Globus pallidus (tissue), 1 donor: ENCODE data around the gene SCARB1.
A peak's percentile ranks its signal among the peaks of the same experiment; 100 is the strongest.
"Not testable (repeated sequence)": the region's sequence is repeated elsewhere in the genome, so short reads cannot be mapped to it uniquely, and the experiment has no call there.

Experiments used
- DNase-seq: peaks from one replicate; pipeline ENCODE4 v3.0.0-alpha.2; 2015; ENCODE audit warnings: low spot score

Gene SCARB1, protein sequence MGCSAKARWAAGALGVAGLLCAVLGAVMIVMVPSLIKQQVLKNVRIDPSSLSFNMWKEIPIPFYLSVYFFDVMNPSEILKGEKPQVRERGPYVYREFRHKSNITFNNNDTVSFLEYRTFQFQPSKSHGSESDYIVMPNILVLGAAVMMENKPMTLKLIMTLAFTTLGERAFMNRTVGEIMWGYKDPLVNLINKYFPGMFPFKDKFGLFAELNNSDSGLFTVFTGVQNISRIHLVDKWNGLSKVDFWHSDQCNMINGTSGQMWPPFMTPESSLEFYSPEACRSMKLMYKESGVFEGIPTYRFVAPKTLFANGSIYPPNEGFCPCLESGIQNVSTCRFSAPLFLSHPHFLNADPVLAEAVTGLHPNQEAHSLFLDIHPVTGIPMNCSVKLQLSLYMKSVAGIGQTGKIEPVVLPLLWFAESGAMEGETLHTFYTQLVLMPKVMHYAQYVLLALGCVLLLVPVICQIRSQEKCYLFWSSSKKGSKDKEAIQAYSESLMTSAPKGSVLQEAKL

DNA sequence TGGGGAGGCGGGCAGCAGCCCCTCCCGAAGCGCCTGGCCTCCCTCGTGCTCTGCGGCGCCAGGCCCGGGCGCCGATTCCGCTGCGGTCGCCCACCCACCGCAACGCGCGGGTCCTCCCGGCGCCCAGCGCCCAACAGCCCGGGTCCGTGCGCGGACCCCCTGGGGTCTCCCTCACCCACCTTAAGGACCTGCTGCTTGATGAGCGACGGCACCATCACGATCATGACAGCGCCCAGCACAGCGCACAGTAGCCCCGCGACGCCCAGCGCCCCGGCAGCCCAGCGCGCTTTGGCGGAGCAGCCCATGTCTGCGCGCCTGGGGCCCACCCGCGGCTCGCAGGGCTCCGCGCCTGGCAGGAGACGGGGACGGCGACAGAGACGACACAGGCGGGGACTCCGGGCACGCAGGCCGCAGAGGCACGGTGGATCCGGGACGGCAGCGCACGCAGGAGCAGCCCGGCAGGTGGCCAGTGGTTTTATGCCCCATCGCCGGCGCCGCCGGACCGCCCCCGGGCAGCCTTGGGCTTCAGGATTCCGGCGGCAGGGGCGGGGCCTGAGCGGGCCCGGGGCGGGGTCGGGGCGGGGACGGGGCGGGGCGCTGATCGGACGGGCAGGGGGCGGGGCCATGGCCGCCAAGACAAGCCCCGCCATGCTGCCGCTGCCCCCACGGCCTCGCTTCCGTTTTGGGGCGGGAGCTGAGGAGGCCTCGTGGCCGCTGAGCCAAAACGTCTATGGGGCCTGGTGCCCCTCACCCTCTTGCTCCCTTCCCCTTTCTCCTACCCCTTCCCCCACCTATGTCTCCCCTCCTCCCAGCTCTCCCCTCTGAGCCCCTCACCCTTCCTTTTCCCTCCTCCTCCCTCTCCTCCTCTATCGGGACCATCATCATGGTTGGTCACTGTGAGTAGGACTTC lies at the start of gene SCARB1:
Gene SCARB1 (minus strand): TSS at position 449 of the 910 bp plus-strand sequence. CDS start 144 bp downstream, at position 305.
- peak; percentile 86 for DNase-seq

DNA sequence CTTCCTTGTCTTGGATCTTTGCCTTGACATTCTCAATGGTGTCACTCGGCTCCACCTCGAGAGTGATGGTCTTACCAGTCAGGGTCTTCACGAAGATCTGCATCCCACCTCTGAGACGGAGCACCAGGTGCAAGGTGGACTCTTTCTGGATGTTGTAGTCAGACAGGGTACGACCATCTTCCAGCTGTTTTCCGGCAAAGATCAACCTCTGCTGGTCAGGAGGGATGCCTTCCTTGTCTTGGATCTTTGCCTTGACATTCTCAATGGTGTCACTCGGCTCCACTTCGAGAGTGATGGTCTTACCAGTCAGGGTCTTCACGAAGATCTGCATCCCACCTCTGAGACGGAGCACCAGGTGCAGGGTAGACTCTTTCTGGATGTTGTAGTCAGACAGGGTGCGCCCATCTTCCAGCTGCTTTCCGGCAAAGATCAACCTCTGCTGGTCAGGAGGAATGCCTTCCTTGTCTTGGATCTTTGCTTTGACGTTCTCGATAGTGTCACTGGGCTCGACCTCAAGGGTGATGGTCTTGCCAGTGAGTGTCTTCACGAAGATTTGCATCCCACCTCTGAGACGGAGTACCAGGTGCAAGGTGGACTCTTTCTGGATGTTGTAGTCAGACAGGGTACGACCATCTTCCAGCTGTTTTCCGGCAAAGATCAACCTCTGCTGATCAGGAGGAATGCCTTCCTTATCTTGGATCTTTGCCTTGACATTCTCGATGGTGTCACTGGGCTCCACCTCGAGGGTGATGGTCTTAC lies 49.0 kb upstream of the SCARB1 start:
- not testable (repeated sequence) for DNase-seq

DNA sequence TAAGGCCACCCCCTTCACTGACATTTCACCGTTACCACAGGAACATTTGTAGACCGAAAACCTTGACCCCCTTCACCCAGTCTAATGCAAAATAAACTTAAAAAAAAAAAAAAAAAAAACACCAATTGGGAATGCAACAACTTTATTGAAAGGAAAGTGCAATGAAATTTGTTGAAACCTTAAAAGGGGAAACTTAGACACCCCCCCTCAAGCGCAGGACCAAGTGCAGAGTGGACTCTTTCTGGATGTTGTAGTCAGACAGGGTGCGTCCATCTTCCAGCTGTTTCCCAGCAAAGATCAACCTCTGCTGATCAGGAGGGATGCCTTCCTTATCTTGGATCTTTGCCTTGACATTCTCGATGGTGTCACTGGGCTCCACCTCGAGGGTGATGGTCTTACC lies 47.9 kb upstream of the SCARB1 start:
- DNase-seq: not testable (repeated sequence)

DNA sequence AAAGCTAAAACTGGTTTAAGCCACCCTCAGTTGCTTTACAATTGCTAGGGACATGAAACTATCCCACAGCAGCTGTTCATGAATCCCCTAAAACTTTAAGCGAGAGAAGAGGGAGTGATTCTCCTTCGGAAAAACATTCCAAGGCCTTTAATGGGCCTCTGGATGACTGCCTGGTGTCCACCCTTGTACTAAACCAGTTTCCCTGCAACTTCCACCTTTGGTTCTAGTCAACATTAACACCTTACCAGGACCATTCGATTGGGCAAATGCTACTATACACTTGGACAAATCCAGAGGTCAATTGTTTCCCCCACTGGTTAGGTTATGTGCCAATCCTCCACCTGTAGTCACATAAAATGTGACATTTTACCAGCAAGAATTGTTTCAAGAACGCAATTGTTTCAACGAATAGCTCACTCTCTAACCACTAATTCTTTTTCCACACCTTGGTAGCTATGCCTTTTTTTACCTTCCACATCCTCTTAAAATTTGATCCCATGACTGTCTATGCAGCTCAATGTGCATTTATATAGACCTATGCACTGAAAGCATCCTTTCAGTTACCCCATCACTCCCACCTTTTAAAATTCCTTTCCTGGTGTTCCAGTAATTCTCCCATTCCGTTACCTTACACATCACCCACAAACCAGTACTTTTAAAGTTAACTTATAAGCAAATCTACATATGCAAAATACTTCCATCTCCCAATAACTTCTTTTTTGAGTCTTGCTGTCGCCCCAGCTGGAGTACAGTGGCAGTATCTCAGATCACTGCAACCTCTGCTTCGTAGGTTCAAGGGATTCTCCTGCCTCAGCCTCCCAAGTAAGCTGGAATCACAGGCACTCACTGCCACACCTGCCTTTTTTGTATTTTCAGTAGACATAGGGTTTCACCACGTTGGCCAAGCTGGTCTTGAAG lies 47.2 kb upstream of the SCARB1 start:
- no peak for DNase-seq

DNA sequence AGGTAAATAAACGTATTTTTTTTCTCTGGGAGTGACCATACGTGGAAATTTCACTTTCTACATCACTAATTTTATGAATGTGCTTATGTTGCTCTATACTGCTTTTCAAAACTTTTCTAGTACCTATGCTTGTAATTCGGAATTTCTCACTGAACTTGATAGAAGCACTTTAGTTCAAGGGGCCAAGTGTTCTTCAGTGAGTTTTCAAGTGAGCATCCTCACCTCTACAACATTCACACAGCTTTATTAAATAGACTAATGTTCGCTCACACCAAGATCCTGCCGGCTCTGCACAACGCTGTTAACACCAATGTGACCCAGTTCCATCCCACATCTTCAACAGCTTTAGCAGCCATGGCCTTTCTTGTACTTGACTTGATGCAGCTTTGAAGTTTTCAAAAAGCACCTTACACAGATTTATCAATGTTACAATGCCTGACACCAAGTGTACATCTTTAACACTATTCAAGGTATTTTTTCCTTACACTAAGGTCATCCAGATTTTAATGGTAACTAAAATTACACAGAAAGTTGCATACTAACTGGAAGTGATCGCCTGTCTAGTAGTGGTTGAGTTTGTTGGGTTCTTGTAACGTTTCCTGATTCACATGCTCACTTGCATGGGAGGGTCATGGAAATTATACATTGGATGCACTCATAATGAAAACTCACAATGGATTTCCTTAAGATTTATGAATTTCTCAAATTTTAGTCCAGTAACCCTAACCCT lies 46.3 kb upstream of the SCARB1 start:
- DNase-seq: no peak

DNA sequence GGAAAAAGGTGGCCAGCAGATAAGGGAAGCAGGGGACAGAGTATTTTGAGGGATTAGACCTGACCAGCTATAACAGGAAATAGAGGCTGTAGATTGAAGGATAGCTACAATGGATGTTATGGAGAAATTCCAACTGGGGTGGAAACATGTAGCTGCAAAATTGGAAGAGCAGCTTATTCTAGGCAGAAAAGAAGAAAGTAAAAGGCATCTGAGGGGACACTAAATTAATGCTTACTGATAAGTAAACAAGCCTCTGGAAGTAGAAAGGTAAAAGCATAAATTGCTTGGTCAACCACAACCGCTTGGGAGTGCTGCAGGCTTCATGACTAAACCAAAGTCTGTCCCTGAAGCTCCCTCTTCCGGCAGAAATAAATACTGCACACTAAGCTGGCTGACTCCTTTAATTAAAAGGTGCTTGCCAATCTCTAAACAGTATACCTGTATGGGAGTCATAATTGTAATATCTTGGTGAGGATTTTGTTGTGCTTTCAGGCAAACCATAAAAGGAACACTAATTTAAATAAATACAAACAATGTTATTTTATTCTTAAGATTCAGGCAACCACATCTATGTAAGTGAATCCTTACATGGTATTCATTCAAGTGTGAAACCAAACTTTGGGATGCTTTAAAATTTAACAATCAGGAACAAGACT lies 43.1 kb upstream of the SCARB1 start:
- DNase-seq: peak; percentile 91

DNA sequence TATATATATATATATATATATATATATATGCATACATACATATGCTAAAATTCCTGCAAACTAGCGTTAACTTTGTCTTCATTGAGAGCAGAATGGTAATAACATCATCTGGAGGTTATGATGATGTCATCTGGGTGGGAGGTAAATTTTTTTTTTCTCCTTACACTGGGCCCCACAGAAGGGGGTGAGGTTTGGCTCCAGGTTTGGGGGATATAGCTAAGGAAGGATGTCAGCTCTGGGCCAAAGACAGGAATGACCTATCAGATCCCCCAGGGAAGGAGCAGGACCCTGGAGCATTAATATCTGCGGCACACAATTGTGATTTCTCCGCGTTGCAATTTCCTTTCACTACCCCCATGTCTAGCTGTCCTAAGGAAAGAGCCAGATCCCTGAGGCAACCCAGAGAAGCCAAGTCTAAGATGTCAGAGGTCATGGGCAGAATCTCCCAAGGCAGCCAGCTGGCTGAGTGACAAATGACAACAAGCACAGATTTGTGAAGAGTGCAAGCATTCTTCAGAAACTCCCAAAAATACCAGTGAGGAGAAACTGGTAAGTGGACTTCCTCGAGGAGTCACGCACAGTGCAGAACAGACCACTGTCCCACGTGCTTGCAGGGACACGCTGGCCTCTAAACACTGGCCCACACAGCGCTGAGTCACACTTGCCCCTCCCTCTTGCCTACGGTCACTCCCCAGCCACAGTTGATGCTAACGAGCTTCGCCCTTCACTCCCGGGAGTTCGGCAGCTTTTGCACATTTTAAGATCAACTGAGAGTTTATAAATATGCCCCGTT lies 40.8 kb upstream of the SCARB1 start:
- DNase-seq: peak; percentile 84

DNA sequence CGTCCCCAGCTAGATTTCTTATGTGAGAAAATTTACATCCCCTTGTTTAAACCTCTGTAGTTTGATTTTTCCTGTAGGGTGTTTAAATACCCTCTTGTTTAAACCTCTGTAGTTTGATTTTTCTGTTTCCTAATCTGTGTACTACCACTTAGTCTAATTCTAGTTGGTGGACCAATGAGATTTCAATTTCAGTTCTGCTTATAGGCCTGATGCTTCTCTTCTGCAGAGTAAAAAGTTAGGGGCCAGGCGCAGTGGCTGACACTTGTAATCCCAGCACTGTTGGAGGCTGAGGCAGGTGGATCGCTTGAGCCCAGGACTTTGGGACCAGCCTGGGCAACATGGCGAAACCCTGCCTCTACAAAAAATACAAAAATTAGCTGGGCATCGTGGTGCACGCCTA lies 39.3 kb upstream of the SCARB1 start:
- no peak for DNase-seq

DNA sequence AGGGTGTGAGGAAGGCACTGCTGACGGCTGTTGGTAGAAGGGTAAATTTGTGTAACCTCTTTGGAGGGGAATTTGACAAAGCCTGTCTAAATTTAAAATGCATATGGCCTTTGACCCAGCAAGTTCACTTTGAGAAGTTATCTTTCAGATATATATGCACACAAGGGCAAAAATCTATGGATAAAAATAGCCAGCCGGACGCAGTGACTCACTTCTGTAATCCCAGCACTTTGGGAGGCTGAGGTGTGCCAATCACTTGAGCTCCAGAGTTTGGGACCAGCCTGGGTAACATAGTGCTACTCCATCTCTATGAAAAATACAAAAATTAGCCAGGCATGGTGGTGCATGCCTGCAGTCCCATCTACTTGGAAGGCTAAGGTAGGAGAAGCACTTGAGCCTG lies 37.3 kb upstream of the SCARB1 start:
- no peak for DNase-seq

DNA sequence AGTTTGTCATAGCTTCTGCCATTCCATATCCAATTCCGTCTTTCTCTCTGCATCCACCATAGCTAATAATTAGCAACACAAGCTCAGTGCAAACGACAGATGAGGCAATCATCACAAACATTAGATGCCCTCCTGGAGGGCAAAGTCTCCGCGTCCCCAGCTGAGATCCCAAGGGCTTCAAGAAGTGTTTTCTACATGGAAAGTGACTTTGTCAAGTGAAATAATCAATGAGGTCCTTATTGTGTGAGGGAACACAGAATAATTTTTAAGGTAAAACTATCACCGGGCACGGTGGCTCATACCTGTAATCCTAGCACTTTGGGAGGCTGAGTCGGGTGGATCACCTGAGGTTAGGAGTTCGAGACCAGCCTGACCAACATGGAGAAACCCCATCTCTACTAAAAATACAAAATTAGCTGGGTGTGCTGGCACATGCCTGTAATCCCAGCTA lies 36.7 kb upstream of the SCARB1 start:
- DNase-seq: not testable (repeated sequence)

DNA sequence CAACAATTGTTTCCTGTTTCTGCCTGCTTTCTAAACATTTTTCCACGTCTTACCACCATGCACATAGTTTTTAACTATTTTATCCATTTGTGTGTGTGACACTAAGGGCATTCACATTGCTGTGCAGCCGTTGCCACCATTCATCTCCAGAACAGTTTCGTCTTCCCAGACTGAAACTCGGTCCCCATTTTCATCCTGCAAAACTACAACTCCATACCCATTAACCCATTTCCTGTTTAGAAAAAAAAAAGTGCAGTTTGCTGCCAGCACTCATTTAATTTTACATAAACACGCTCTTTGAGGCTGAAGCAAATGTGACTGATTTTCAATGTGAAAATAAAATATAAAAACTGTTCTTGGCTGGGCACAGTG lies 35.2 kb upstream of the SCARB1 start:
- no peak for DNase-seq

DNA sequence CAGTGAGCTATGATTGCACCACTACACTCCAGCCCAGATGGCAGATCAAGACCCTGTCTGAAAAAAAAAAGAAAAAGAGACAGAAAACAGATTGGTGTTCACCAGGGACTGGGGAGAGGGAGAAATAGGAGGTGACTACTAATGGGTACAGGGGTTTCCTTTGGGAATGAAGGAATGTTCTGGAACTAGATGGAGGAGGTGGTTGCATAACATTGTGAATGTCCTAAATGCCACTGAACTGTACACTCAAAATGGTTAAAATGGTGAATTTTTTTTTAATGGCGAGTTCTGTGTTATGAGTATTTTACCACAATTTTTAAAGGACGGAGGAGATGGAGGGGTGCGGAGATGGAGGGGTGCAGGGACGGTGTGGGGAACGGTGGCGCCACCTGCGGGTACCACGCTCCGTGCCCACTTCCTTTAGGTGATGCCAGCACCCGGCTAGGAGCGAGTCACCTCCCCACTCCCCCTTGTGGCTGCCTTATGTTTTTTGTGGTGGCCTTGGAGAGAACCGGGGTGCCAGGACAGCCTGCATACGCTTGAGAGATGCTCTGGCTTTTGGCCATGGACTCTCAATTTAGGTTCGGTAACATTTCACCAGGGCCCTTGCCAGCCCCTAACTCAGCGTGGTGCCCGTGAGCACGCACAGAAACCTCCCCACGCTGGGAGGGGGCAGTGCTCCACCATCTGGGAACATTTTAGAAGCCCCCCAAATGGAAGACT lies 34.7 kb upstream of the SCARB1 start:
- no peak for DNase-seq

DNA sequence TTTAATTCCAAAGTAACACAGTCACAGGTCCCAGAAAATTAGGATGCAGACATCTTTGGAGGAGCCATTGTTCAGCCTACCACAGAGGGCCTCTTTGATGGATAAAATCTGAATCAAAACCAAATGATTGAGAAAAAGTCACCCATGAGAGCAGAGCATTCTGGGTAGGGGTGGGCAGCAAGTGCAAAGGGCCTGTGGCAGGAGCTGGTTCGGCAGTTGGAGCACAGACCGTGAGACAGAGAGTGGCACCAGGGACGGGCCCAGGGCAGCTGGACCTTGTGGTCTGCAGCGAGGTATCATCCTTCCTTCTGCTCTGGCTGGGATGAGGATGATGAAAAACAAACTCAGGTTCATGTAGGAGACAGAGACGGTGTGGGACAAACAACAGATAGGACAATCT lies 32.8 kb upstream of the SCARB1 start:
- DNase-seq: no peak

DNA sequence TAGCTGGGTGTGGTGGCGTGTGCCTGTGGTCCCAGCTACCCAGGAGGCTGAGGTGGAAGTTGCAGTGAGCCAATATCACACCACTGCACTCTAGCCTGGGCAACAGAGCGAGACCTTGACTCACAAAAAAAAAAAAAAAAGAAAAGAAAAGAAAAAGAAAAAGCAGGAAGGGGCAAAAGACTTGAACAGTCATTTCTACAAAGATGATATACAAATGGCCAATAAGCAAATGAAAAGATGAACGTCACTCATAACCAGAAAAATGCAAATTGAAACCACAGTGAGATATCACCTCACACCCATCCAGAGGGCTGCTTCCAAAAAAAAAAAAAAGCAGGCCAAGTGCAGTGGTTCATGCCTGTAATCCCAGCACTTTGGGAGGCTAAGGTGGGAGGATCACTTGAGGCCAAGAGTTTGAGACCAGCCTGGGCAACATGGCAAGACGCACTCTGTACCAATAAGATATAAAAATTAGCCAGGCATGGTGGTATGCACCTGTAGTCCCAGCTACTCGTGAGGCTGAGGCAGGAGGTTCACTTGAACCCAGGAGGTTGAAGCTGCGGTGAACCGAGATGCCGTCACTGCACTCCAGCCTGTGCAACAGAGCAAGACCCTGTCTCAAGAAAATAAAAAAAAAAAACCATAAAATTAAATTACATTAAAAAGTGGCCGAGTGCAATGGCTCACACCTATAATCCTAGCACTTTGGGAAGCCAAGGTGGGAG lies 30.3 kb upstream of the SCARB1 start:
- no peak for DNase-seq

DNA sequence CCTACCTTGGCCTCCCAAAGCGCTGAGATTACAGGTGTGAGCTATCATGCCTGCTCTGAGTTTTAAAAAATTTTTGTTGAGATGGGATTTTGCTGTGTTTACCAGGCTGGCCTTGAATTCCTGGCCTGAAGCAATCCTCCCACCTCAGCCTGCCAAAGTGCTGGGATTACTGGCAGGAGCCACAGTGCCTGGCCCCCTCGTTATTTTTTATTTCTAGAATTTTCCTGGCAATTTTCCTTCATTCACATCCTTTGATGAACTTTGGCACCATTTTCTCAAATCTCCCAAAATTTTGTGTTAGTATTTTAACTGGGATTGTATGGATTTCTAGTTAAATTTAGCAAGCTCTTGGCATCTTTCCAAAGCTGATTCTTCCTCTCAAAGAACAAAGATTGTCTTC lies 24.6 kb upstream of the SCARB1 start:
- DNase-seq: no peak

DNA sequence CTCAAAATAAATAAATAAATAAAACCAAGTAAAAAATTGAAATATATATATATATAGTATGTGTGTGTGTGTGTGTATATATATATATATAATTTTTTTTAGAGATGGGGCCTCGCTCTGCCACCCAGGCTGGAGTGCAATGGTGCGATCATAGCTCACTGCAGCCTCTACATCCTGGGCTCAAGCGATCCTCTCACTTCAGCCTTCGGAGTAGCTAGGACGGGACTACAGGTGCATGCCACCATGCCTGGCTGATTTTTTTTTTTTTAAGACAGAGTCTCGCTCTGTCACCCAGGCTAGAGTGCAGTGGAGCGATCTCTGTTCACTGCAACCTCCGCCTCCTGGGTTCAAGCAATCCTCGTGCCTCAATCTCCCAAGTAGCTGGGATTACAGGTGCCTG lies 24.1 kb upstream of the SCARB1 start:
- DNase-seq: not testable (repeated sequence)
